ENCODE measurements around the gene TMEM190.
A peak's percentile ranks its signal among the peaks of the same experiment; 100 is the strongest.

Gene TMEM190

GRCh38 chr19:55358943-55359908, 17.4 kb upstream of the TMEM190 start:
- Mint-ChIP-seq H3K4me3 (no peak overlapping the region), H3K27me3 (peaks cover 26% of the 10 kb centered on the region), H3K4me1 (ENCODE audit: low read depth) (no peaks in the 10 kb centered on the region), H3K27ac (no peak overlapping the region), H3K36me3 (ENCODE audit: low read depth) (no peaks in the 10 kb centered on the region), H3K9me3 (no peaks in the 10 kb centered on the region)
- no peak for DNase-seq

GRCh38 chr19:55360902-55361301, 15.7 kb upstream of the TMEM190 start:
- Mint-ChIP-seq H3K27ac (no peak overlapping the region), H3K4me3 (no peak overlapping the region), H3K4me1 (ENCODE audit: low read depth) (no peaks in the 10 kb centered on the region), H3K36me3 (ENCODE audit: low read depth) (no peaks in the 10 kb centered on the region), H3K27me3 (peaks cover 16% of the 10 kb centered on the region), H3K9me3 (no peaks in the 10 kb centered on the region)
- no peak for DNase-seq

GRCh38 chr19:55362174-55362989, 14.2 kb upstream of the TMEM190 start:
- H3K4me3 Mint-ChIP-seq: no peak overlapping the region
- H3K9me3 Mint-ChIP-seq: no peaks in the 10 kb centered on the region
- H3K36me3 Mint-ChIP-seq (ENCODE audit: low read depth): no peaks in the 10 kb centered on the region
- no peak for DNase-seq
- no peaks in the 10 kb centered on the region for H3K4me1 Mint-ChIP-seq (ENCODE audit: low read depth)
- no peak overlapping the region for H3K27ac Mint-ChIP-seq
- peaks cover 7% of the 10 kb centered on the region for H3K27me3 Mint-ChIP-seq

DNA sequence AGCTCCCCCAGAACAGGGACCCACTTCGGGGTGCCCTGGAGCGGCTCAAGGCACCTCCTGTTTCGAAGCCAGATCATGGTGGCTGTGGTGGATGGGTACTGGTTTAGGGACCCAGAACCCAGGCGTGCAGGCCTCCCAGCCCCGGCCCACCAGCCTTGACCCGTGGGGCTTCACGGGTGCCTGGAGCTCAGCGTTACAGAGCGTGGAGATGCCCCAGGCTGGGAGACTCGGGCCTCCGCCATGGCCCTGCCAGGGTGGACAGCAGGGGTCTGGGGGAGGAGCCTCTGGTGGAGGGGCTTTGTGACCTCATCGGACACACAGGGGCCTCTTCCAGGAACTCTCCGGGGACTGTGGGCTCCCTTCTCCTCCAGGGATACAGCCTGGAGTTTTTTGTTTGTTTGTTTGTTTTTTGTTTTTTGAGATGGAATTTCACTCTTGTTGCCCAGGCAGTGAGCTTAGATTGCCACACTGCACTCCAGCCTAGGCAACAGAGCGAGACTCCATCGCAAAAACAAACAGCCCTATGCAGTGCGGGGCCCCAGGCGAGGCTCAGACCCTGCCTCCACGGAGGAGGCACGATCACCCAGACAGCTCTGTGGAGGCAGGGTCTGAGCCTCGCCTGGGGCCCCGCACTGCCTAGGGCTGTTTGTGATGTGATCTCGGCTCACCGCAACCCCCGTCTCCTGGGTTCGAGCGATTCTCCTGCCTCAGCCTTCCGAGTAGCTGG, 13.5 kb upstream of the TMEM190 start, which contains the start of gene GARIN5B:
Gene GARIN5B, minus strand, starts transcription at position 271 of the 727 bp plus-strand sequence. Its CDS starts 194 bp downstream, at position 77.
- Mint-ChIP-seq H3K9me3 (no peaks in the 10 kb centered on the region), H3K36me3 (ENCODE audit: low read depth) (no peaks in the 10 kb centered on the region)

DNA sequence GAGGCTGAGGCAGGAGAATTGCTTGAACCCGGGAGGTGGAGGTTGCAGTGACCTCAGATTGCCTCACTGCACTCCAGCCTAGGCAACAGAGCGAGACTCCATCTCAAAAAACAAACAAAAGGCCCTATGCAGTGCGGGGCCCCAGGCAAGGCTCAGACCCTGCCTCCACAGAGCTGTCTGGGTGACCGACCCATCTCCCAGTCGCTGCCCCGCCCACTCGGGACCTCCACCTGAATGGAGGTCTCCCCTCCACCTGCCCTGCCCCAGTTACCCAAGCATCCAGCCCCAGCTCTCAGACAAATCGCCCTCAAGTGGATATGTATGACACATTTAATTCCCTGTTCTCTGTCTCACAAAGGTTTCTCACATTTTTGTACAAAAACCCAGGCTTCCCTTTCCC, 11.4 kb upstream of the TMEM190 start:
- H3K4me3 Mint-ChIP-seq: no peak overlapping the region
- peaks cover 4% of the 10 kb centered on the region for H3K4me1 Mint-ChIP-seq (ENCODE audit: low read depth)
- peaks cover 25% of the 10 kb centered on the region for H3K27me3 Mint-ChIP-seq
- no peaks in the 10 kb centered on the region for H3K9me3 Mint-ChIP-seq
- H3K27ac Mint-ChIP-seq: no peak overlapping the region
- H3K36me3 Mint-ChIP-seq (ENCODE audit: low read depth): no peaks in the 10 kb centered on the region
- DNase-seq: no peak

More for the DNA sequence above, 13.5 kb upstream of the TMEM190 start, which contains the start of gene GARIN5B:
- Mint-ChIP-seq H3K4me1 (ENCODE audit: low read depth) (no peaks in the 10 kb centered on the region), H3K4me3 (no peak within 1 kb of the TSS), H3K27ac (no peak within 1 kb of the TSS), H3K27me3 (peaks cover 12% of the 10 kb centered on the region)
- DNase-seq: no peak

DNA sequence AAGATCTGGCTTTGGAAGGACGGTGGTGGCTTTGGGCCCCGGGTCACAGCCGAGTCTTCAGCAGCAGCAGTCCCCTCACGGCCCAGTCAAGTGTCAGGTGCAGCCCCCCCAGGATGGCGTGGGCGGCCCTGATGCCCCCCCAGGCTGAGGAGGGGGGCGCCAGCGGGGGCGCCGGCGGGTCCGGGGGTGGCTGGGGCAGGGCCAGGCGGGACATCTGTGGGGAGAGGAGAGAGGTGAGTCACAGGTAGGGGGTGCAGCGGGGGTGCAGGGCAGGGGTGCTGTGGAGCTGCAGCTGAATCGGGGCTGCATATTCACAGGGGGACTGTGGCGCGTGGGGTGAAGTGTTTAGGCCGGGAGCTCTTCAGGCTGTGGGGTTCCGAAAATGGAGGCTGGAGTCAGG, 10.7 kb upstream of the TMEM190 start:
- Mint-ChIP-seq H3K4me3 (no peak overlapping the region), H3K27ac (no peak overlapping the region), H3K9me3 (no peaks in the 10 kb centered on the region), H3K36me3 (ENCODE audit: low read depth) (no peaks in the 10 kb centered on the region), H3K4me1 (ENCODE audit: low read depth) (peaks cover 6% of the 10 kb centered on the region), H3K27me3 (peaks cover 31% of the 10 kb centered on the region)
- no peak for DNase-seq

- H3K27ac Mint-ChIP-seq: no peak overlapping the region
- DNase-seq: no peak
- H3K36me3 Mint-ChIP-seq (ENCODE audit: low read depth): no peaks in the 10 kb centered on the region
- H3K4me3 Mint-ChIP-seq: no peak overlapping the region
- H3K9me3 Mint-ChIP-seq: no peaks in the 10 kb centered on the region
- H3K27me3 Mint-ChIP-seq: peaks cover 40% of the 10 kb centered on the region
- H3K4me1 Mint-ChIP-seq (ENCODE audit: low read depth): peaks cover 6% of the 10 kb centered on the region
Measured at GRCh38 chr19:55366790-55367189, 9.8 kb upstream of the TMEM190 start.

GRCh38 chr19:55368106-55368505, 8.5 kb upstream of the TMEM190 start:
- no peaks in the 10 kb centered on the region for H3K9me3 Mint-ChIP-seq
- H3K4me1 Mint-ChIP-seq (ENCODE audit: low read depth): peaks cover 9% of the 10 kb centered on the region
- H3K36me3 Mint-ChIP-seq (ENCODE audit: low read depth): no peaks in the 10 kb centered on the region
- no peak overlapping the region for H3K4me3 Mint-ChIP-seq
- H3K27ac Mint-ChIP-seq: no peak overlapping the region
- peaks cover 50% of the 10 kb centered on the region for H3K27me3 Mint-ChIP-seq
- DNase-seq: no peak

- DNase-seq: peak; percentile 55
- H3K4me1 Mint-ChIP-seq (ENCODE audit: low read depth): peaks cover 12% of the 10 kb centered on the region
- no peak overlapping the region for H3K27ac Mint-ChIP-seq
- H3K36me3 Mint-ChIP-seq (ENCODE audit: low read depth): no peaks in the 10 kb centered on the region
- no peaks in the 10 kb centered on the region for H3K9me3 Mint-ChIP-seq
- peaks cover 56% of the 10 kb centered on the region for H3K27me3 Mint-ChIP-seq
- no peak overlapping the region for H3K4me3 Mint-ChIP-seq
Measured at GRCh38 chr19:55368701-55369563, 7.7 kb upstream of the TMEM190 start.

DNA sequence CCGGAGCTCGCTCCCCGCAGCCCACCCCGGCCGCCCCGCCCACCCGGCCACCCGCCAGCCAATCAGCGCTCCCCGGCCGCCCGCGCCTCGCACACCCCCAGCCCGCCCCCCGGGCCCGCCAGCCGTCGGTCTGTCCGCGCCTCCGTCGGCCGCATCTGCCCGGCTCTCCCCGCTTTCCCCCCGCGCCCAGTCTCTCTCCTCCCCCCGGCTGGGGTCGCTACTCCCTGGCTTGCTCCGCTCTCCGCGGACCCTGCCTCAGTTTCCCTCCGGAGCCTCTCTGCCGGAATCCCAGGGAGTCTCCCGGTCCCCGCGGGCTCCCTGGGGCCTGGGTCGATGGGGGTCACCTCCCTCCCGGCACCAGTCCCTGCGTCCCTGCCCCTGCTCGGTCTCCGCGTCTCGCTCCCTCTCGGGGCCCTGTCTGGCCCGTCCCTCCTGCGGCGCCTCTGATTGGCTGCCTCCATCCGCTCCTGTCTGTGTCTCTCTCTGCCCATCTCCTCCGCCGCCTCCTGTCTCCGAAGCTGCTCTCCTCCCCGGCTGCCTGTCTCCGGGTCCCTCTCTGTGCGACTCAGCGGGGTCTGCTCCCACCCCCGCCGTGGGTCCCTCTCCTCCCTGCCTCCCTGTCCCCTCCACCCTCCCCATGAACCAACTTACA, 6.8 kb upstream of the TMEM190 start:
- Mint-ChIP-seq H3K9me3 (no peaks in the 10 kb centered on the region), H3K27ac (no peak overlapping the region), H3K4me3 (peak overlapping the region; percentile 57), H3K27me3 (peaks cover 58% of the 10 kb centered on the region), H3K36me3 (ENCODE audit: low read depth) (no peaks in the 10 kb centered on the region), H3K4me1 (ENCODE audit: low read depth) (peaks cover 12% of the 10 kb centered on the region)
- peak; percentile 60 for DNase-seq

DNA sequence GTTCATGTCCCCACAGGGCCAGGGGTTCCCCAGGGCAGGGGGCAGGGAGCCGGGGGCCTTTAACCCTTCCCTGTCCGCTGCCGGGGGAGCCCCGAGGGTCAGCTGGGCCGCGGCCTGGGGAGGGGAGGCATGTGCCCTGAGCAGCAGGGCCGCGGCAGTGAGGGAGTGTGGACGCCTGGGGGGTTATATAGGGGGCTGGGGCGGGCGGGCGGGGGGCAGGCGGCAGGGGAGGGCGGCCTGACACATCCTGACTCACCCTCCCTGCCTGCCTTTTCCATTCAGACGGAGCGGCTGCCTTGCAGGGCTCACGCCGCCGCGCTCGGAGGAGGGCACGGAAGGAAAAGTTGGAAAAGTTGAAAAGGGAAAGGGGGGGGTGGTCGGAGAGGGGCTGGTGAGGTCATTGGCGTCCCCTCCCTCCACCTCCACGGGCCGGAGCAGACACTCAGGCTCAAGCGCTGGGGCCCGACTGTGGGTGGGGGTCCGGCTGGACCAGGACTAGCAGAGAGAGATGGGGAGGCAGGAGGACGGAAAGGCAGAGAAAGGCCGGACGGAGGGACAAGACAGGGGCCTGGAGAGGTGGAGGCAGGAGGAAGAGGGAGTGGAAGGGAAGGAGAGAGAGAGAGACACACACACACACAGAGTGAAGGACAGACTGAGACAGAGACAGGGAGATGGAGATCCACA, 6.2 kb upstream of the TMEM190 start, which contains the start of gene IL11:
Gene IL11, minus strand, starts transcription at position 159 of the 684 bp plus-strand sequence. Its CDS starts 153 bp downstream, at position 6.
- Mint-ChIP-seq H3K4me1 (ENCODE audit: low read depth) (peaks cover 12% of the 10 kb centered on the region), H3K4me3 (peak within 1 kb of the TSS; percentile 57), H3K27me3 (peaks cover 61% of the 10 kb centered on the region), H3K9me3 (no peaks in the 10 kb centered on the region), H3K27ac (no peak within 1 kb of the TSS), H3K36me3 (ENCODE audit: low read depth) (no peaks in the 10 kb centered on the region)
- no peak for DNase-seq

DNA sequence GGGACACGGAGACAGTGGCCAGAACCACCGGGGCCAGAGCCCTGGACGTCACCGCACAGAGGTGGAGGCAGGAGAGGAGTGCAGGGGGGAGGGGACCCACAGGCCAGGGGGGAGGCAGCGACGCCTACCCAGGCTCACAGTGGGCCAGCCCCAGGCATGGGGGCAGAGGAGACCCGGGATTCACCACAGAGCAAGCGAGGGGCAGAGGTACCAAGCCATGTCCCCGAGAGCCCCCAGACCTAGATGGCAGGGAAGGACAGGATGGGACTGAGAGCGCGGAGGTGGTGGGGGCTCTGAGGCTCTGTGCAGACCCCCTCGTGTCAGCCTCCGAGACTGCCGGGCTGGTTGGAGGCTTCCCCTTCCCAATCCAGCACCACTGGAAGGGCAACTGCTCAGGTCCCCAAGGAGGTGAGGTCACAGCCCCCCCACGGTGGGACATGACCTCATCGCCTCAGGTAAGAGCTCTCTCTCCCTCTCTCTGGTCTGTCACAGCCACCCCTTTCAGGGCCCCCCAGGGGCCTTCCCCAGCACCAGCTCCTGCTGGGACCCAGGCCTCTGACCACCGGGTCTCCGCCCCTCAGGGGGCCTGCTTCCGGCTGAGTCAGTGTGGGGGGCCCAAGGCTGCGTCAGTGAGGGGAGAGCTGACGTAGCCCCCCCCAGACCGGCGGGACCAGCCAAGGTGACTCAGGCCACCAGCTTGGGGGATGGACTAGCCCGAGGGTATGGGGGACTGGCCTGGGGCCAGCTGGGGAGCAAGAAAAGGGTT, 4.1 kb upstream of the TMEM190 start:
- Mint-ChIP-seq H3K4me3 (no peak overlapping the region), H3K9me3 (no peaks in the 10 kb centered on the region), H3K27ac (no peak overlapping the region), H3K36me3 (ENCODE audit: low read depth) (no peaks in the 10 kb centered on the region), H3K27me3 (peaks cover 67% of the 10 kb centered on the region), H3K4me1 (ENCODE audit: low read depth) (peaks cover 12% of the 10 kb centered on the region)
- no peak for DNase-seq
